ENCODE results near the gene ENG.

The ENG gene

DNA sequence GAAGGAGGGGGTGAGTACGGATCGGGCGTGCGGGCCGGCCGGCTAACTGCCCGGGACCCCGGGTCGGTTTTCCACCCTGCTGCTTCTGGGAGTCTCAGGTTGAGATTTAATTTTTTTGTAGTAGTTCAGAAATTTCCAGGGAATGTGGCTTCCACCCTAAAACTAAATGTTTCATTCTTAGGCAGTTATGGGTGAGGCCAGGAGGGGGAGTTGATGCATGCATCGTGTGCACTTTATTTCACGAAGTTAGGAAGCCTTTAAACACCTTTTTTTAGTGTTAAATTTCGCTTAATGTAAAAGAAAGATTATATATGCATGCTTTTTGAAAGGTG is 67.7 kb downstream of the ENG start:
- POLR2A ChIA-PET, result interaction anchor here (1.0 kb wide), 1 partner anchor 60 kb away, joined by 3 read pairs; no protein-coding TSS in a partner anchor
- TF ChIP-seq ZNF501 (tag by site-specific recombination; IDR thresholded peaks at IDR 0.05), result 0 out of 2 replicates have a peak, but pooled peaks have one; percentile 14
- TF ChIP-seq, protein P1, sequence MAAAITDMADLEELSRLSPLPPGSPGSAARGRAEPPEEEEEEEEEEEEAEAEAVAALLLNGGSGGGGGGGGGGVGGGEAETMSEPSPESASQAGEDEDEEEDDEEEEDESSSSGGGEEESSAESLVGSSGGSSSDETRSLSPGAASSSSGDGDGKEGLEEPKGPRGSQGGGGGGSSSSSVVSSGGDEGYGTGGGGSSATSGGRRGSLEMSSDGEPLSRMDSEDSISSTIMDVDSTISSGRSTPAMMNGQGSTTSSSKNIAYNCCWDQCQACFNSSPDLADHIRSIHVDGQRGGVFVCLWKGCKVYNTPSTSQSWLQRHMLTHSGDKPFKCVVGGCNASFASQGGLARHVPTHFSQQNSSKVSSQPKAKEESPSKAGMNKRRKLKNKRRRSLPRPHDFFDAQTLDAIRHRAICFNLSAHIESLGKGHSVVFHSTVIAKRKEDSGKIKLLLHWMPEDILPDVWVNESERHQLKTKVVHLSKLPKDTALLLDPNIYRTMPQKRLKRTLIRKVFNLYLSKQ (tag by site-specific recombination; IDR thresholded peaks at IDR 0.05; ENCODE audit: borderline replicate concordance), result no peak
- peak; percentile 62 for TF ChIP-seq ZNF677 (tag by site-specific recombination; IDR thresholded peaks at IDR 0.05)
- peak; percentile 57 for TF ChIP-seq ZNF335 (tag by site-specific recombination; conservative IDR thresholded peaks at IDR 0.05)
- no peak for TF ChIP-seq GLIS2 (tag by site-specific recombination; IDR thresholded peaks at IDR 0.05)
- TF ChIP-seq MYNN (tag by site-specific recombination; IDR thresholded peaks at IDR 0.05; ENCODE audit: borderline replicate concordance), result no peak
- no peak for TF ChIP-seq KLF16 (tag by site-specific recombination; IDR thresholded peaks at IDR 0.05)
- peaks cover 16 to 51% of the 10 kb centered on the region in 2 experiments for H3K36me3 ChIP-seq (ENCODE audit: control insufficient read depth in 2 of 2, insufficient read depth in 1 of 2, low read length in 2 of 2)
- H3K27ac ChIP-seq (ENCODE audit: extremely low read depth, low read depth, low read length), result peak overlapping the region; percentile 95
- H3K4me3 ChIP-seq (ENCODE audit: low read depth, low read length), result peak overlapping the region; percentile 90
- H3K9me3 ChIP-seq (ENCODE audit: control insufficient read depth, insufficient read depth, low read depth, low read length), result no peaks in the 10 kb centered on the region
- H3K4me1 ChIP-seq (ENCODE audit: control insufficient read depth, insufficient read depth, low read length), result no peaks in the 10 kb centered on the region
- CTCF ChIA-PET, result interaction anchor here (0.7 to 6.2 kb wide), 11 partner anchors 11 to 249 kb away, joined by 3 to 44 read pairs (median 4); partner anchors contain the start of genes TOR2A and TTC16

DNA sequence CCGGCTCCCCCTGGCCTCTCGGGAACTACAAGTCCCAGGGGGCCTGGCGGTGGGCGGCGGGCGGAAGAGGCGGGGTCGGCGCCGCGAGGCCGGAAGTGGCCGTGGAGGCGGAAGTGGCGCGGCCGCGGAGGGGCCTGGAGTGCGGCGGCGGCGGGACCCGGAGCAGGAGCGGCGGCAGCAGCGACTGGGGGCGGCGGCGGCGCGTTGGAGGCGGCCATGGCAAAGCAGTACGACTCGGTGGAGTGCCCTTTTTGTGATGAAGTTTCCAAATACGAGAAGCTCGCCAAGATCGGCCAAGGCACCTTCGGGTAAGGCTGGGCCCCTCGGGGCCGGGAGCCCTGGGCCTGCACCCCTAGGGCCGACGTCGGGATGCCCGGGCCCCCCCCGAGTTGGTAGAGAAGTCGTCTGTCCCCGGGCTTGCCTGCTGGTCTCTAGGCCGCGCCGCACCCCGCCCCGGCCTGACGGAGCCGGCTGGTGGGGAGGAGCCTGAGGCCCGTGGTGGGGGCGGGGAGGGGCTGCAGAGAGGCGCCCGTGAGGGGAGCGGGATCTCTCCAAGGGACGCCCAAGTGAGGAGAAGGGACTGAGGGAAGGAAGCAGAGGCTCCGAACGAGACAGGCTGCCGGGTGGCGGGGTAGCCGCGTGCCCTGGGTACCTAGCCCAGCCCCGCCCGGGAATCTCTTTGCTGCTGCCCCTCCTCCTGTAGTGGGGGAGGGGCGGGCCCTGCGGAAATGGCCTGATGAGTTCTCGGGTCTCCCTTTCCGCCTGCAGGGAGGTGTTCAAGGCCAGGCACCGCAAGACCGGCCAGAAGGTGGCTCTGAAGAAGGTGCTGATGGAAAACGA is 68.3 kb downstream of the ENG start, which contains the start of gene CDK9:
CDK9 (plus strand) TSS at position 102 of the 840 bp plus-strand sequence; CDS start at position 217, 115 bp downstream.
- ChIA-PET CTCF (interaction anchor here (0.6 to 6.2 kb wide), 22 partner anchors 11 to 447 kb away, joined by 3 to 44 read pairs (median 6); partner anchors contain the start of genes TOR2A and TTC16), POLR2A (interaction anchor here (0.5 to 1.8 kb wide), 6 partner anchors 15 to 856 kb away, joined by 3 to 16 read pairs (median 6); partner anchors contain the start of gene TOR2A)
- H3K9me3 ChIP-seq (ENCODE audit: control insufficient read depth, insufficient read depth, low read depth, low read length), result no peaks in the 10 kb centered on the region
- no peaks in the 10 kb centered on the region for H3K4me1 ChIP-seq (ENCODE audit: control insufficient read depth, insufficient read depth, low read length)
- peak within 1 kb of the TSS; percentile 95 for H3K27ac ChIP-seq (ENCODE audit: extremely low read depth, low read depth, low read length)
- peak within 1 kb of the TSS; percentile 90 for H3K4me3 ChIP-seq (ENCODE audit: low read depth, low read length)
- peaks cover 12 to 45% of the 10 kb centered on the region in 2 experiments for H3K36me3 ChIP-seq (ENCODE audit: control insufficient read depth in 2 of 2, insufficient read depth in 1 of 2, low read length in 2 of 2)
- peak; percentile 60 for TF ChIP-seq KLF1 (tag by site-specific recombination; IDR thresholded peaks at IDR 0.05)
- TF ChIP-seq ZNF701 (tag by site-specific recombination; IDR thresholded peaks at IDR 0.05), result no peak
- TF ChIP-seq HOXD13 (CRISPR knock-in tag; IDR thresholded peaks at IDR 0.05; ENCODE audit: borderline replicate concordance), result no peak
- no peak for TF ChIP-seq ZNF214 (tag by site-specific recombination; IDR thresholded peaks at IDR 0.05; ENCODE audit: borderline replicate concordance)
- no peak for TF ChIP-seq ZNF544 (tag by site-specific recombination; IDR thresholded peaks at IDR 0.05)
- peak; percentile 85 for TF ChIP-seq ZBTB8A (tag by site-specific recombination; IDR thresholded peaks at IDR 0.05)
- TF ChIP-seq, protein P2, sequence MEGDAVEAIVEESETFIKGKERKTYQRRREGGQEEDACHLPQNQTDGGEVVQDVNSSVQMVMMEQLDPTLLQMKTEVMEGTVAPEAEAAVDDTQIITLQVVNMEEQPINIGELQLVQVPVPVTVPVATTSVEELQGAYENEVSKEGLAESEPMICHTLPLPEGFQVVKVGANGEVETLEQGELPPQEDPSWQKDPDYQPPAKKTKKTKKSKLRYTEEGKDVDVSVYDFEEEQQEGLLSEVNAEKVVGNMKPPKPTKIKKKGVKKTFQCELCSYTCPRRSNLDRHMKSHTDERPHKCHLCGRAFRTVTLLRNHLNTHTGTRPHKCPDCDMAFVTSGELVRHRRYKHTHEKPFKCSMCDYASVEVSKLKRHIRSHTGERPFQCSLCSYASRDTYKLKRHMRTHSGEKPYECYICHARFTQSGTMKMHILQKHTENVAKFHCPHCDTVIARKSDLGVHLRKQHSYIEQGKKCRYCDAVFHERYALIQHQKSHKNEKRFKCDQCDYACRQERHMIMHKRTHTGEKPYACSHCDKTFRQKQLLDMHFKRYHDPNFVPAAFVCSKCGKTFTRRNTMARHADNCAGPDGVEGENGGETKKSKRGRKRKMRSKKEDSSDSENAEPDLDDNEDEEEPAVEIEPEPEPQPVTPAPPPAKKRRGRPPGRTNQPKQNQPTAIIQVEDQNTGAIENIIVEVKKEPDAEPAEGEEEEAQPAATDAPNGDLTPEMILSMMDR (tag by site-specific recombination; IDR thresholded peaks at IDR 0.05), result peak; percentile 69; the same call in 1 of the 2 replicates
- peak; percentile 79 for TF ChIP-seq ZBTB17 (tag by site-specific recombination; IDR thresholded peaks at IDR 0.05)
- TF ChIP-seq, protein P3, sequence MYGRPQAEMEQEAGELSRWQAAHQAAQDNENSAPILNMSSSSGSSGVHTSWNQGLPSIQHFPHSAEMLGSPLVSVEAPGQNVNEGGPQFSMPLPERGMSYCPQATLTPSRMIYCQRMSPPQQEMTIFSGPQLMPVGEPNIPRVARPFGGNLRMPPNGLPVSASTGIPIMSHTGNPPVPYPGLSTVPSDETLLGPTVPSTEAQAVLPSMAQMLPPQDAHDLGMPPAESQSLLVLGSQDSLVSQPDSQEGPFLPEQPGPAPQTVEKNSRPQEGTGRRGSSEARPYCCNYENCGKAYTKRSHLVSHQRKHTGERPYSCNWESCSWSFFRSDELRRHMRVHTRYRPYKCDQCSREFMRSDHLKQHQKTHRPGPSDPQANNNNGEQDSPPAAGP (tag by site-specific recombination; IDR thresholded peaks at IDR 0.05), result peak; percentile 41; the same call in 1 of the 2 replicates
- no peak for TF ChIP-seq PRDM1 (tag by site-specific recombination; IDR thresholded peaks at IDR 0.05)
- no peak for TF ChIP-seq ZNF830 (tag by site-specific recombination; IDR thresholded peaks at IDR 0.05; ENCODE audit: low read depth)
- TF ChIP-seq MEIS1 (CRISPR knock-in tag; IDR thresholded peaks at IDR 0.05; ENCODE audit: borderline replicate concordance), result no peak
- no peak for TF ChIP-seq ZNF510 (tag by site-specific recombination; IDR thresholded peaks at IDR 0.05; ENCODE audit: insufficient replicate concordance)
- TF ChIP-seq KLF10 (tag by site-specific recombination; IDR thresholded peaks at IDR 0.05), result peak; percentile 50; the same call in 1 of the 2 replicates
- TF ChIP-seq, protein P4, sequence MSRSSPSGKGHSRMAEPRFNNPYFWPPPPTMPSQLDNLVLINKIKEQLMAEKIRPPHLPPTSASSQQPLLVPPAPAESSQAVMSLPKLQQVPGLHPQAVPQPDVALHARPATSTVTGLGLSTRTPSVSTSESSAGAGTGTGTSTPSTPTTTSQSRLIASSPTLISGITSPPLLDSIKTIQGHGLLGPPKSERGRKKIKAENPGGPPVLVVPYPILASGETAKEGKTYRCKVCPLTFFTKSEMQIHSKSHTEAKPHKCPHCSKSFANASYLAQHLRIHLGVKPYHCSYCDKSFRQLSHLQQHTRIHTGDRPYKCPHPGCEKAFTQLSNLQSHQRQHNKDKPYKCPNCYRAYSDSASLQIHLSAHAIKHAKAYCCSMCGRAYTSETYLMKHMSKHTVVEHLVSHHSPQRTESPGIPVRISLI (tag by site-specific recombination; IDR thresholded peaks at IDR 0.05), result no peak
- TF ChIP-seq, protein P5, sequence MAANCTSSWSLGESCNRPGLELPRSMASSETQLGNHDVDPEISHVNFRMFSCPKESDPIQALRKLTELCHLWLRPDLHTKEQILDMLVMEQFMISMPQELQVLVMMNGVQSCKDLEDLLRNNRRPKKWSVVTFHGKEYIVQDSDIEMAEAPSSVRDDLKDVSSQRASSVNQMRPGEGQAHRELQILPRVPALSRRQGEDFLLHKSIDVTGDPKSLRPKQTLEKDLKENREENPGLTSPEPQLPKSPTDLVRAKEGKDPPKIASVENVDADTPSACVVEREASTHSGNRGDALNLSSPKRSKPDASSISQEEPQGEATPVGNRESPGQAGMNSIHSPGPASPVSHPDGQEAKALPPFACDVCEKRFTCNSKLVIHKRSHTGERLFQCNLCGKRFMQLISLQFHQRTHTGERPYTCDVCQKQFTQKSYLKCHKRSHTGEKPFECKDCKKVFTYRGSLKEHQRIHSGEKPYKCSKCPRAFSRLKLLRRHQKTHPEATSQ (tag by site-specific recombination; IDR thresholded peaks at IDR 0.05), result no peak
- no peak for TF ChIP-seq ZNF174 (tag by site-specific recombination; IDR thresholded peaks at IDR 0.05)
- TF ChIP-seq ZBTB48 (tag by site-specific recombination; IDR thresholded peaks at IDR 0.05), result peak; percentile 68
- TF ChIP-seq ZNF677 (tag by site-specific recombination; IDR thresholded peaks at IDR 0.05), result peak; percentile 66; the same call in 1 of the 2 replicates
- no peak for TF ChIP-seq ZNF530 (tag by site-specific recombination; IDR thresholded peaks at IDR 0.05; ENCODE audit: low read depth)
- no peak for TF ChIP-seq ZNF658 (tag by site-specific recombination; IDR thresholded peaks at IDR 0.05)

Data from HEK293 (cell line).